CD4-positive, alpha-beta T cell treated with Interleukin-17A for 4 hours (primary cell): ENCODE data around the gene TNC.

Experiments
- DNase-seq: peaks from one replicate; pipeline ENCODE4 v3.0.0-alpha.2; 2020; ENCODE audit warnings: mixed read lengths

The TNC gene

GRCh38 chr9:115093520-115093919 is 24.4 kb downstream of the TNC start:
- no peak for DNase-seq

DNA sequence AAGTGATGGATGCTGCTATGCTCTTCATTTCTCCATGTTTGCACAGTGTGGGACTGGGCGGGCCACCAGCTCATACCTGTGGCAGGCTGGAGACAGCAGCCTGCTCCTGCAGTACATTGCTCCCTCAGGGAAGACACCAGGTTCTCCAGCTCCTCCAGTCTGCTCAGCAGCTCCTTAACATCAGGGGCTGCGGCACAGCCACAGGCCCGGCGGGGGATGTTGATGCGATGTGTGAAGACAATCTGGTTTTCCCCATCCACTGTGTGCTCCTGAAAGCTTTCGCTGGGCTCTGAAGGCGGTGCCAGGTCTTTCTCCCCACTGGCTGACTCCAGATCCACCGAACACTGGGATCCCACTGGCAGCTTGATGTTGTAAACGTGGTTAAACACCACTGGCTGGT is 27.5 kb downstream of the TNC start:
- DNase-seq, result no peak

- DNase-seq, result no peak
These were observed 29.1 kb downstream of the TNC start for GRCh38 chr9:115088860-115089259.

GRCh38 chr9:115086886-115087285 is 31.1 kb downstream of the TNC start:
- DNase-seq, result no peak

GRCh38 chr9:115086461-115086860 is 31.5 kb downstream of the TNC start:
- no peak for DNase-seq

- no peak for DNase-seq
These were observed 32.1 kb downstream of the TNC start for GRCh38 chr9:115085773-115086377.

GRCh38 chr9:115084709-115085108 is 33.2 kb downstream of the TNC start:
- DNase-seq, result no peak

- no peak for DNase-seq
These were observed 33.8 kb downstream of the TNC start for GRCh38 chr9:115084157-115084556.

DNA sequence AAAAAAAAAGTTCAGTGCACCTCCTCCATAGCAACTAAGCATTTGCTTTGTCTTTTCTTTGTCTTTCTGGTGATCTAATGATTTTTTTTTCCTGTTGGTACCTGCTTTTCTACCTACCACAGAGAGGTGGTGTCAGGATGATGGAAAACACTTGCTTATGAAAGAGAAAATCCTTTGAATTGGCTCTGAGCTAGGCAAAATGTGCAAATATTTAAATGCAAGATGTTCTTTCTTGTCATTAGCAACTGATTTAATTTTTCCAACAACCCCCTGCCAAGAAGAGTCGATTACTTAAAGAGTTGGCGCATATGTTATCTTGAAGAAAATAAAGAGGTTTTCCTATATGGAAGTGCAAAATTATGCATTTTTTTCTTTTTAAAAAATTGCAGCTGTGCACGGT is 37.7 kb downstream of the TNC start:
- no peak for DNase-seq

- DNase-seq, result no peak
These were observed 38.8 kb downstream of the TNC start for GRCh38 chr9:115079156-115079555.

GRCh38 chr9:115073456-115073855 is 44.5 kb downstream of the TNC start:
- DNase-seq, result no peak

GRCh38 chr9:115071176-115071575 is 46.8 kb downstream of the TNC start:
- no peak for DNase-seq

- no peak for DNase-seq
These were observed 48.2 kb downstream of the TNC start for GRCh38 chr9:115069771-115070170.

- DNase-seq, result no peak
These were observed 48.7 kb downstream of the TNC start for GRCh38 chr9:115069302-115069701.

GRCh38 chr9:115068031-115068430 is 49.9 kb downstream of the TNC start:
- no peak for DNase-seq

DNA sequence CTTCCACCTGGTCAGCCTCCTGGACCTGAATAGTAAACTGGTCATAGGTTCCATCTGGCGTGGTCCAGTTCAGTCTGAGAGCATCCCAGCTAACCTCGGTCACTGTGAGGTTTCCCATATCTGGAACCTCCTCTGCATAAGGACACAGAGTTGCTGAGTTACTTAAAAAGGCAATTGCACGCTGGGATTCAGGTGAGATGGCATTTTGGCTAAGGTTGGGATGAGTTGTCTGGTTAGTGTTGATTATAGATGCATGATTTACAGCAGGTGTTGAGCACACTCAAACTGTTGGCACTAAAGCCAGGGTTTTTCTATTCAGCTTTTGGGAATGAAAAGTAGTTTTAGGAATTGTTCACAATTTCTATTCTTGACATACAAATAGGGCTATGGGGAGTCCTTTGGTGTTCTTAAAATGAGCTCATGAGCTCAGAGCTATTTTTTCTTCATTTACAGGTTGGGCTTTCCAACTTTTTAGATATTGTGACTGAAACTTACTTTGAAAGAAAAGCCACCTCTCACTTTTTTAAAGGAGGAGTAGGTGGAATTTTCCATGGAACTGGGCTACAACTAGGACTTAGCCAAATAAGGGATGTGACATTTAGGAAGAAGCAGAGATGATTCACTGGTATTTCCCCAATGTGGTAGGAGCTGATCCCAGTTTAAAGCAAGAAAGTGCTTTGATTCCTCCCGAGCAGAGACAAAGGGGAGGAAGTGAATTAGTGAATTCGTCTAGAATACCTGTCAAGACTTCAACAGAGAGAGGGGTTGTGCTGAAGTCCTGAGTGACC is 54.7 kb downstream of the TNC start:
- no peak for DNase-seq

DNA sequence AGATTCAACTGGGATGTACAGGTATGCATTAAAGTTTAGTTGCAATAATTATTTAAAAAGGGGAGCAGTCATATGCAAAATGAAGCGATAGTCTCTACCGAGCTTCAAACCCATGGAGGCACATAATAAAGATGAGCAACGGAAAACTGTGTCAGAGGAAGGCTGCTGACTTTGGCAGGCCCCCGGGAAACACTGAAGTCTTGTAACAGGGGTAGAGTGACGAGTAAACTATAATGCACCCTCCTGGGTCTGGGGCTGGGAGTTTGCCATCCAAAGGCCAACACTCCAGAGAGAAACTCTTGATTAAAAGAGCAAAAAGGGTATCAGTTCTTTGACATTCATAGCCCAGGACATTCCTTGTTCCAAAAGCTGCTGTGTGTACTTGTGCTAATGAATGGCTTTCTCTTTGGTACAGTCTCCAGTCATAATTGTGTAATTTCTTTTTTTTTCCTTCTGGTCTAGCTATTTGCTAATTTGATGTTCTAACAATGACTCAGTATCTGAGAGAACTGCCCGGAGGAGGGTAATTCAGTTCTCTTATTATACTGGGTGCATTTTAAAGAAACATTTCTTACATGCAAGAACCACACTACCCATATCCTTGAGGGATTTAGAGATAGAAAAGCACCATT is 59.2 kb downstream of the TNC start:
- no peak for DNase-seq

- no peak for DNase-seq
These were observed 59.8 kb downstream of the TNC start for GRCh38 chr9:115058175-115058574.

GRCh38 chr9:115057559-115057958 is 60.4 kb downstream of the TNC start:
- no peak for DNase-seq

GRCh38 chr9:115050002-115050490 is 67.9 kb downstream of the TNC start:
- no peak for DNase-seq

DNA sequence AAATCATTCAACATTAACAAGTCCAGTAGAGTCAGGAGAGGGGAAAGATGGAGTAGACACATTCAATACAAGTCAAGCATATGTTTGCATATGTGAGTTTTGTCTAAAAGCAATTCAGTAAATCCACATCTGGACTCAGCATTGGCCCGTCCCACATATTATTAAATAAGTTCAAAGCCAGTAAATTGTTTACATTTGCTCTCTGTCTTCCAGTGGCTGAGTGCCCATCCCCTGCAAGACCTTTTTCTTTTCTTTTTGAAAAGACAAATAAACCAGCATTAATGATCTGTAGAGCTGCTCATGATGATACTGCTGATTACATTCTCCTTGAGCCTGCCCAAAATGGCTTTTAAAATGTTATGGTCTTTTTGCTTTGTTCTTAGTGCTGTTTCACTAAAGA is 71.1 kb downstream of the TNC start:
- DNase-seq, result no peak

GRCh38 chr9:115046199-115046598 is 71.8 kb downstream of the TNC start:
- DNase-seq, result no peak

DNA sequence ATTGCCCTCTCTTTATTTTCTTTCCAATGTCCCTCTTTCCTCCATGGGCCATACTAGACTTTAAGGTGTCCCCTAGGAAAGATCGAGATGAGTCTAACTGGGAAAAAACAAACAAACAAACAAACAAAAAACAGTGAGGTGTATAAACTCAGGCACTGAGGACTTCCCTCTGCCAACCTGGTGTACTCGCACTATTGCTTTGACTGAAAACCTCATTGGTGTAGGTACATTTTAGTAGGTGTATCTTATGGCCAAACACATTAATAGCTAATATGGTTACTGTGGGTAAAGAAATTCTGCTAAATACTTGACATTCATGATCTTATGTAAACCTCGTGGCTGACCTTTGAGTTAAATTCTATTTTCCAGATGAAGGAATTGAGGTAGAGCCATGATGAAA is 74.3 kb downstream of the TNC start:
- DNase-seq, result no peak
